ENCODE data around the gene PLAU.
"Not testable (repeated sequence)": the region's sequence is repeated elsewhere in the genome, so short reads cannot be mapped to it uniquely, and the experiment has no call there.

The PLAU gene

GRCh38 chr10:73922007-73922863, 11.3 kb downstream of the PLAU start:
- DNase-seq (ENCODE audit: low spot score): no peak

GRCh38 chr10:73922864-73923133, 11.9 kb downstream of the PLAU start:
- no peak for DNase-seq (ENCODE audit: low spot score)

GRCh38 chr10:73923935-73924598, 13.1 kb downstream of the PLAU start:
- no peak for DNase-seq (ENCODE audit: low spot score)

- no peak for DNase-seq (ENCODE audit: low spot score)
Observed at GRCh38 chr10:73924935-73925334, 14.0 kb downstream of the PLAU start.

- DNase-seq (ENCODE audit: low spot score): no peak
Observed at GRCh38 chr10:73925539-73925938, 14.6 kb downstream of the PLAU start.

GRCh38 chr10:73926152-73926764, 15.3 kb downstream of the PLAU start:
- DNase-seq (ENCODE audit: low spot score): peak; percentile 70

DNA sequence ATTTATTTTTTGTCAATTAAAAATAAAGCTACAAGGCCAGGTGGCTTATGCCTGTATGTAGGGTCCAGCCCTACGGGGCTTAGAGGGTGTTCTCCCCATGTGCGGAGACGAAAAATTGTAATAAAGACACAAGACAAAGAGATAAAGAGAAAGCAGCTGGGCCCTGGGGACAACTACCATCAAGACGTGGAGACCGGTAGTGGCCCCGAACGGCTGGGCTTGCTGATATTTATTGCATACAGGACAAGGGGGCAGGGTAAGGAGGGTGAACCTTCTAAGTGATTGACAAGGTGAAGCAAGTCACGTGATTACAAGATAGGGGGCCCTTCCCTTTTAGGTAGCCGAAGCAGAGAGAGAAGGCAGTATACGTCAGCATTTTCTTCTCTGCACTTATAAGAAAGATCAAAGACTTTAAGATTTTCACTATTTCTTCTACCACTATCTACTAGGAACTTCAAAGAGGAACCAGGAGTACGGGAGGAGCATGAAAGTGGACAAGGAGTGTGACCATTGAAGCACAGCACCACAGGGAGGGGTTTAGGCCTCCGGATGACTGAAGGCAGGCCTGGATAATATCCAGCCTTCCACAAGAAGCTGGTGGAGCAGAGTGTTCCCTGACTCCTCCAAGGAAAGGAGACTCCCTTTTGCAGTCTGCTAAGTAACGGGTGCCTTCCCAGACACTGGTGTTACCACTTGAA, 19.8 kb downstream of the PLAU start:
- DNase-seq (ENCODE audit: low spot score): not testable (repeated sequence)

DNA sequence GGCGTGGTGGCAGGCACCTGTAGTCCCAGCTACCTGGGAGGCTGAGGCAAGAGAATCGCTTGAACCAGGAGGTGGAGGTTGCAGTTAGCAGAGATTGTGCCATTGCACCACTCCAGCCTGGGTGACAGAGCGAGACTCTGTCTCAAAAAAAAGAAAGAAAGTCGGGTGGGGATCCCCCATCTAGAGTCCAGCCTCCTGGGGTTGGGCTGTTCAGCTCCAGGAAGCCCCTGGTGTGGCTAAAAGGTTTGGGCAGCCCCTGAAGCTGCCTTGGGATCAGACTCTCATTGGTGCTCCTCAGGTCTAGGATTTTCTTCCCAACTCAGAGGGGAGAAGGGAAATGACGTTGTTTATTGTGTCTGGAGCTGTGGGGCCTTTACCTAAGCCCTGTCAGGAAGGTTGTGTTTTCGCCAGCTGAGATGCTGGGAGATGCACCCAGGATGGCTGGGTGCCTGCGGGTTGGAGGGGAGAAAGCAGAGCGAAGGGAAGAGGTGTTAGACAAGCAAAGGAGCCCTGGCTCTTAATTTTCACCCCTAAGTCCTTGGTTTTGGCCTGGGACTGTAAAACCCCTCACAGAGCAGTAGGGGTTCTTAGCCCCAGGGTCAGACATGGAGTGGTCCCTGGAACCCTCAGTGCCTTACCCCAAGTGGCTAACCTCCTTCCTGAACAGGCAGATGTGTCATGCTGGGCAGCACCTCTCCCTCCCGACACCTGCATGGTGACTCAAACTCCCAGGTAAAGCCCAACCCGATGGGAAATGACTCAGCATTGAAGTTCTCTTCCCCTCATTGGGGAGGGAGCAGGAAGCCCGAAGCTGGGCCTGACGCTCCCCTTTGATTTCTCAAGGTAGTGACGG, 21.1 kb downstream of the PLAU start:
- DNase-seq (ENCODE audit: low spot score): no peak

DNA sequence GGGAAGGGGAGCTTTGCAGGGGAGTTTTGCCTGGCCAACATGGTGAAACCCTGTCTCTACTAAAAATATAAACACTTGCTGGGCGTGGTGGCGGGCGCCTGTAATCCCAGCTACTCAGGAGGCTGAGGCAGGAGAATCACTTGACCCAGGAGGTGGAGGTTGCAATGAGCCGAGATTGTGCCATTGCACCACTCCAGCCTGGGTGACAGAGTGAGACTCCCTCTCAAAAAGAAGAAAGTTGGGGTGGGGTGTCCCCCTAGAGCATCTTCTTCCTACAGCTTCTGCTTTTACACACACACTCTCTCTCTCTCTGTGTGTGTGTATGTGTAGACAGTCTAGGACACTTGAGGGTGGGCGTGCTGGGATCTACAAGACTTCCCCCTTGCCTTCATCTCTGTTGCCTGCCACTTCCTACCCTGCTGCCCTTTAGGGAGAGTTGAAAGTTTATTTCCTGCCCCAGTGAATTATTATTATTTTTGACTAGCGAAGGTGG, 21.7 kb downstream of the PLAU start:
- DNase-seq (ENCODE audit: low spot score): no peak

- no peak for DNase-seq (ENCODE audit: low spot score)
Observed at GRCh38 chr10:73934074-73934473, 23.1 kb downstream of the PLAU start.

DNA sequence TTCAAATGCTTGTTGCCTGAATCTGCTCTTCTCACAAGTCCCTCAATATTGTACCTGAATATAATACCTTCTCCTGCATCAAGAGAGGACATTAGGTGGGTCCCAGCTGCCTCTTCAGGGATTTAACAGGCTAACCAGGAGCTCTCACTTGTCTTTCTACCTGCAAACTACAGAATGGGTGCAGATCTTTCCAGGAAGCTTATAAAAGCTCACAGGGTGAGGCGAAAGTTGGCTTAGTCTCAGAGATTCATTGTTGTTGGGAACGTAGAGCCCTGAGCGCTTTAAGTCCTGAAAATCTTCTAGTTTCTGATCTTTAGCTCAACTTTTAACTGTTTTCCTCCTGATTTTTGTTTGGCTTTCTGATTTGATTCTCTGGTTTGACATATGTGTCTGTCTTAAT, 25.0 kb downstream of the PLAU start:
- no peak for DNase-seq (ENCODE audit: low spot score)

DNA sequence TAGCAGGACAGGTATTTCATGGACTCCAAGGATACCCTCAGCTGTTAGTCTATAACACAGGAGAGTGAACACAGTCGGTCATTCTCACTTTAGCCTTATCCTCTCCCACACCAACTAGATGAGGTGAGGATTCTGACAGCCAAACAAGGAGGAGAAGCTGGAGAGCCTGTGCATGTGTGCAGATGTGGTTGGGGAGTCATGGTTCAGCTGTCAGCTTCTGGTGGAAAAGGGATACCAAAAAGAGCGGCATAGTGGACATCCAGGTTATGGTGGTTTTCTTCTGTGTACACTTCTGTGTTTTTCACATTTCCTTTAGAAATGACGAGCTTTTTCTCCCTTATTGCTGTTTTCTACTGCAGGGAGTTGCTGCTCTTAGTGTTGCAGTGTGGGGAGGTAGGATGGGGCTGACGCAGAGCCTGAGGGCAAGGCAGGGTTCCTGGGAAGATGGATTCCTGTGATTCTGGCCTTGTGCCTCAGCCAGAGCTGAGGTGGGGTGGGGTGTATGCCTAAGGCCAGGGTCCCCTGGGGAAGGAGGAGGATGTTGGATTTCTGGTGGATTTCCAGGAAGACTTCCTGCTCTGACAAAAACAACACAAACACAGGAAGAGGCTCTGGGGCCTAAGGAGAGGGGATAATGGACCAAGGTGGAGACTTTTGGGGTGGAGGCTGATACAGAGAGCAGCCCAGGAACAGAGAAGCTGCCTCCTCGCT, 26.6 kb downstream of the PLAU start:
- DNase-seq (ENCODE audit: low spot score): no peak

DNA sequence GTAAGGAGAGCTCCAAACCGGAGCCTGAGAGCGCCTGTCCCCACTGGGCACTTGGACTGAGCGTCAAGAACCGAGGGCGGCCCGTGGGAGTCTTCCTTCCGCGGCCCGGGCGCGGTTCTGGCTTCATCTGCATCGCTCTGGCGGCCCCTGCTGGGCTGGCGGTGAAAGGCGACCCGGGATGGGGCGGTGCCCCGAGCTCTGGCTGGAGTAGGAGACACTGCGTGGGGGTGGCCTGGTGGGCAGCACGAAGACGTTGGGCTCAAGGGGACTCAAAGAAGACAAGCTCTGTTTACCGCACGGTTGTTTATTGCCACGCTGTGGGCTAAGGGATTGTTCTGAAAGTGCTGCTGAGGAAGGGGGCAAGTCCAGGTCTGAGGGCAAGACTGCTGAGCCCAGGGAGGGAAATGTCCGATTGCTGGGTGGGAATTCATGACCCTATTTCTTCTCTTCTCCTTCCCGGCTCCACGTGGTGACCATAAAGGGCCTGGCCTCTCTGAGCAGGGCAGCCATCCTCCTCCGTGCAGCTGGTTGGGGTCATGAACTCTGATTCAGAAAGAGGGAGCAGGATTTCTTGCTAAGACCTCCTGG, 29.8 kb downstream of the PLAU start:
- peak; percentile 43 for DNase-seq (ENCODE audit: low spot score)

DNA sequence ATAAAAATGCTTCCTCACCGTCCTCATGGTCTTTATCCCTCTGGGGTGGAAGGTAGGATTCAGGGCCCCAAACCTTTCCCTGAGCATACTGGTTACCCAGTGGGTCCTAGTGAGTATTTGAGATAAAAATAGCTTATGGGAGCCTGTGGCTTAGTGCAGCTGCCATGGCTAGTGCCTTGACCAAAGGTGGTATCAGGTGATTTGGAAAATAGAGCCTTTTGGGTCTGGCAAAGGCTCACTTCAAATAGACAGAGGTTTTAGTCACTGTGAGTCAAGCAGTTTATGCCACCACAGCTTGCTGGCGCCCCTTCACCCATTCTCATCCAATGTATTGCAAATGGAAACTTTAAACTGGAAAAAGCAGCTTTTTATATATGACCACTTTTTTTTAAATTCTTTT, 30.4 kb downstream of the PLAU start:
- DNase-seq (ENCODE audit: low spot score): no peak

DNA sequence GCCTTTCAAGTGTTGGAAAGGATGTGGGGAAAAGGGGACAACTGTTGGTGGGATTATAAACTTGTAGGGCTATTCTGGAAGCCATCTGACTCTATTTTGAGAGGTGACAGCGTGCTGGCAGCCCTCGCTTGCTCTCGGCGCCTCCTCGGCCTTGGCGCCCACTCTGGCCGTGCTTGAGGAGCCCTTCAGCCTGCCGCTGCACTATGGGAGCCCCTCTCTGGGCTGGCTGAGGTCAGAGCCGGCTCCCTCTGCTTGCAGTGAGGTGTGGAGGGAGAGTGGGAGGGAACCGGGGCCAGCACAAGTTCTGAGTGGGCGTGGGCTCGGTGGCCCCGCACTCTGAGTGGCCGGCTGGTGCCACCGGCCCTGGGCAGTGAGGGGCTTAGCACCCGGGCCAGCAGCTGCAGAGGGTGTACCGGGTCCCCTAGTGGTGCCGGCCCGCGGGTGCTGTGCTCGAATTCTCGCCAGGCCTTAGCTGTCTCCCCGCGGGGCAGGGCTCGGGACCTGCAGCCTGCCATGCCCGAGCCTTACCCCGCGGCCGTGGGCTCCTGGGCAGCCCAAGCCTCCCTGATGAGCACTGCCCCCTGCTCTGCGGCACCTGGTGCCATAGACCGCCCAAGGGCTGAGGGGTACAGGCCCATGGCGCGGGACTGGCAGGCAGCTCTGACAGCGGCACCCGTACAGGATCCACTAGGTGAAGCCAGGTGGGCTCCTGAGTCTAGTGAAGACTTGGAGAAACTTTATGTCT, 33.6 kb downstream of the PLAU start:
- DNase-seq (ENCODE audit: low spot score): no peak

DNA sequence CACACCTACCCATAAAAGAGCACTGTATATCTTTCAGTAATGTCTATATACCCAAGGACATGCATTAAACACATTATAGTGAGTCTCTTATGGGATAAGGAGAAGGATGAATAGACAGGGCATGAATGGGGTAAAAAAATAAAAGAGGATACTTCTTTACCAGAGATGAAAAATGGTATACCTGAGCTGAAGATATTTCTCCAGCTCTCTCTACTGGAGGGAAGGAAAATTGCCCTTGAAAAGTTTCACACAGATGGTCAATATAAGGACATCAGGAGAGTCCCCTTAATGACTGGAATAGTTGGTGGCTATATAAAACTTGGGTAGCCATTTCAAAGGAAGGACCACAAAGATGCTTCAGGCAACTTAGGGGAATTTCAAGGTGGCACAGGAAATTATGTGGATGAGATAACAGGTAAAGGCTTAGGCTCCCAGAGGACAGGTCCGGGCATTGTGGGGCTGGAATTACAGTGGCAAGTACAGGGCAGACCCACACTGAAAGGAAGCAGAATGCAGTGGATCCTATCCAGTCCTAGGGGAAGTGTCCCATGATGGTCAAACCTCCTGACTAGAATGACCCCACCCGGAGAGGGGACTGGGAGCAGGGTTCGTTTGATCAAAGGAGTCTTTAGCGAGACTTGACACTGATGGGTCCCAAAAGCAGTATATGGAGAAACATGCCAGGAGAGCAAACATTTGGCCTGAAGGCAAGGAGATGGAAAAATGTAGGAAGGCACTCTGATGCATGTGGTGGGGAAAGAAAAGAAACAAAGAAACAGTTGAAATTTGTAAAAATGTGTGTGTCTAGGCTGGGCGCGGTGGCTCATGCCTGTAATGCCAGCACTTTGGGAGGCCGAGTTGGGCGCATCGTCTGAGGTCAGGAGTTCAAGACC, 35.6 kb downstream of the PLAU start:
- no peak for DNase-seq (ENCODE audit: low spot score)

DNA sequence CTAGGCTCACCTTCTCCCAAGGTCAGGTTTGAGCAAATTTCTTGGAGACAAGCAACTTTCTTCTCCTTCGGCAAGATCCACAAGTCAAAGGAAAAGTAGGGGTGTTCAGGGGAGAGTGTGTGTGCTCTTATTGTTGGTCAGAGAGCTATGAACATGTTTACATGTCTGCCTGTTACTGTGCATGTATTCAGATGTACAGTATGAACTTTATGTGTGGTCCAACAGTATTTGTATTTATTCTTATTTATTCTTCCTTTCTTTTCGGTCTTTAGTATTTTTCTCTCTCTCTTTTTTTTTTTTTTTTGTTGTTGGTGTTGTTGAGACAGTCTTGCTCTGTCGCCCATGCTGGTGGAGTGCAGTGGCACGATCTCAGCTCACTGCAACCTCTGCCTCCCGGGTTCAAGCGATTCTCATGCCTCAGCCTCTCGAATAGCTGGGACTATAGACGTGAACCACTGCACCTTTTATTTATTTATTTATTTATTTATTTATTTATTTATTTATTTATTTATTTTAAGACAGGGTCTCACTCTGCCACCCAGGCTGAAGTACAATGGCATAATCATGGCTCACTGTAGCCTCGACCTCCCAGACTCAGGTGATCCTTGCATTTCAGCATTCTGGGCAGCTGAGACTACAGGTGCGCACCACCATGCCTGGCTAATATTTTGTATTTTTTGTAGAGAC, 38.2 kb downstream of the PLAU start:
- DNase-seq (ENCODE audit: low spot score): no peak
